IMR-90 (cell line): ENCODE results near the gene PDZD7. TPM values are rescaled to one million over a fixed set of nuclear protein-coding genes. Genes with fewer than 3 reads are reported as not detected.

ENCODE experiments used
- ATAC-seq: fragments of 200-7000 bp; cut with Tn5 transposase; 2 replicates; pipeline ENCODE4 v1.9.1; 2020; ENCODE audit warnings: low read depth, mild to moderate bottlenecking, moderate library complexity
- BruUV-seq: library from RNA; stranded (reverse); fragments of 400-500 nt; replicated peaks from 2 replicates; lab custom pipeline; 2021; lab: Mats Ljungman, UMichigan
- CTCF ChIA-PET: fragments of 300-600 bp; formaldehyde crosslinking; extraction: SDS; loops from one replicate; lab custom pipeline; 2021; ENCODE audit warnings: antibody characterized with exemption; lab: Yijun Ruan, JAX
- POLR2A ChIA-PET: fragments of 300-600 bp; sonication (Branson Sonifier 250); formaldehyde crosslinking; loops from one replicate; lab custom pipeline; 2022; ENCODE audit warnings: antibody characterized with exemption; ENCODE audit not compliant: unreplicated experiment; lab: Charles Lee
- DNase-seq: peaks from one replicate; pipeline ENCODE4 v3.0.0; 2013
- H2AFZ ChIP-seq: replicated peaks from 2 replicates; pipeline ENCODE3; 2013; ENCODE audit warnings: low read length, mild to moderate bottlenecking; ENCODE audit not compliant: poor library complexity
- H2AK5ac ChIP-seq: 2 replicates; pipeline ENCODE4 v1.6.1; 2013; ENCODE audit warnings: low read depth, low read length, inconsistent platforms
- H2AK9ac ChIP-seq: replicated peaks from 2 replicates; pipeline ENCODE3; 2013; ENCODE audit warnings: mild to moderate bottlenecking, low read depth, low read length, moderate library complexity; ENCODE audit not compliant: poor library complexity
- H2BK120ac ChIP-seq: 2 replicates; pipeline ENCODE4 v1.6.1; 2013; ENCODE audit warnings: low read depth, low read length, inconsistent platforms
- H2BK15ac ChIP-seq: 3 replicates; pipeline ENCODE4 v1.6.1; 2013; ENCODE audit warnings: low read depth, low read length, inconsistent platforms
- H2BK20ac ChIP-seq: 2 replicates; pipeline ENCODE4 v1.6.1; 2013; ENCODE audit warnings: low read depth, mild to moderate bottlenecking, inconsistent platforms, low read length, moderate library complexity
- H2BK5ac ChIP-seq: 2 replicates; pipeline ENCODE4 v1.6.1; 2013; ENCODE audit warnings: mild to moderate bottlenecking, low read depth, low read length, inconsistent platforms; ENCODE audit not compliant: poor library complexity, severe bottlenecking
- H3K14ac ChIP-seq: replicated peaks from 2 replicates; pipeline ENCODE4 v1.6.1; 2013; ENCODE audit warnings: low read depth, low read length, inconsistent platforms
- H3K18ac ChIP-seq: 2 replicates; pipeline ENCODE4 v1.6.1; 2013; ENCODE audit warnings: low read depth, low read length, control low read depth
- H3K23ac ChIP-seq: 2 replicates; pipeline ENCODE4 v1.6.1; 2013; ENCODE audit warnings: low read depth, low read length, inconsistent platforms
- H3K27ac ChIP-seq: 2 replicates; pipeline ENCODE4 v1.5.1; 2013; ENCODE audit warnings: mild to moderate bottlenecking, control low read depth, low read length; ENCODE audit not compliant: insufficient read depth
- H3K27me3 ChIP-seq: 2 replicates; pipeline ENCODE4 v1.6.1; 2013; ENCODE audit warnings: low read length; ENCODE audit not compliant: control insufficient read depth, insufficient read depth
- H3K36me3 ChIP-seq: 2 replicates; pipeline ENCODE4 v1.6.1; 2013; ENCODE audit warnings: low read length, mixed read lengths; ENCODE audit not compliant: control insufficient read depth, insufficient read depth
- H3K4ac ChIP-seq: 2 replicates; pipeline ENCODE4 v1.6.1; 2013; ENCODE audit warnings: low read depth, low read length, inconsistent platforms
- H3K4me1 ChIP-seq: 2 replicates; pipeline ENCODE4 v1.6.1; 2013; ENCODE audit warnings: low read length, mixed read lengths; ENCODE audit not compliant: control insufficient read depth, insufficient read depth
- H3K4me2 ChIP-seq: 2 replicates; pipeline ENCODE4 v1.6.1; 2013; ENCODE audit warnings: low read depth, mild to moderate bottlenecking, control low read depth, low read length, moderate library complexity
- H3K4me3 ChIP-seq: 2 replicates; pipeline ENCODE4 v1.5.1; 2013; ENCODE audit warnings: low read depth, mild to moderate bottlenecking, control low read depth, low read length, moderate library complexity; ENCODE audit not compliant: insufficient read depth
- H3K56ac ChIP-seq: 2 replicates; pipeline ENCODE4 v1.6.1; 2013; ENCODE audit warnings: low read length, inconsistent platforms; ENCODE audit not compliant: insufficient read depth; ENCODE audit errors: extremely low read depth
- H3K79me1 ChIP-seq, 2 experiments: 2 replicates each; pipeline ENCODE4 v1.6.1; 2013; ENCODE audit warnings: low read length in 2 of 2, inconsistent platforms in 1 of 2, low read depth in 1 of 2
- H3K9ac ChIP-seq: 2 replicates; pipeline ENCODE4 v1.6.1; 2013; ENCODE audit warnings: low read depth, low read length, control low read depth
- H3K9me1 ChIP-seq: 2 replicates; pipeline ENCODE4 v1.6.1; 2013; ENCODE audit warnings: low read length, inconsistent platforms; ENCODE audit not compliant: insufficient read depth
- H3K9me3 ChIP-seq: 2 replicates; pipeline ENCODE4 v1.6.1; 2013; ENCODE audit warnings: low read length; ENCODE audit not compliant: control insufficient read depth, insufficient read depth
- H4K20me1 ChIP-seq: 2 replicates; pipeline ENCODE4 v1.6.1; 2013; ENCODE audit warnings: low read length, inconsistent platforms; ENCODE audit not compliant: insufficient read depth
- H4K5ac ChIP-seq: 2 replicates; pipeline ENCODE4 v1.6.1; 2013; ENCODE audit warnings: mild to moderate bottlenecking, low read depth, low read length, control low read depth
- H4K8ac ChIP-seq, 2 experiments: 2 replicates each; pipeline ENCODE4 v1.6.1; 2013; ENCODE audit warnings: low read depth in 2 of 2, low read length in 2 of 2, control low read depth in 1 of 2, inconsistent platforms in 1 of 2
- H4K91ac ChIP-seq: 2 replicates; pipeline ENCODE4 v1.6.1; 2013; ENCODE audit warnings: low read depth, low read length, inconsistent platforms; ENCODE audit not compliant: insufficient read depth
- BHLHE40 ChIP-seq: fragments of 150-350 bp; IDR thresholded peaks from 2 replicates; pipeline ENCODE4 v1.6.1; 2016; ENCODE audit warnings: mild to moderate bottlenecking, low read depth, low read length
- CEBPB ChIP-seq: IDR thresholded peaks from 2 replicates; pipeline ENCODE4 v1.6.1; 2012; ENCODE audit warnings: low read depth, low read length, improper control_type of control experiment
- CHD1 ChIP-seq: IDR thresholded peaks from 2 replicates; pipeline ENCODE4 v1.6.1; 2012; ENCODE audit warnings: low read depth, low read length, improper control_type of control experiment
- CTCF ChIP-seq: conservative IDR thresholded peaks from 2 replicates; pipeline ENCODE4 v1.5.1; 2012; ENCODE audit warnings: mild to moderate bottlenecking, low read depth, low read length, improper control_type of control experiment
- FOS ChIP-seq: fragments of 150-350 bp; IDR thresholded peaks from 2 replicates; pipeline ENCODE4 v1.6.1; 2016; ENCODE audit warnings: low read depth, low read length
- MAFK ChIP-seq: IDR thresholded peaks from 2 replicates; pipeline ENCODE4 v1.6.1; 2012; ENCODE audit warnings: low read depth, low read length, improper control_type of control experiment
- MAZ ChIP-seq: IDR thresholded peaks from 2 replicates; pipeline ENCODE4 v1.6.1; 2012; ENCODE audit warnings: low read depth, mild to moderate bottlenecking, low read length, improper control_type of control experiment, moderate library complexity, borderline replicate concordance
- MXI1 ChIP-seq: IDR thresholded peaks from 2 replicates; pipeline ENCODE4 v1.6.1; 2012; ENCODE audit warnings: low read depth, mild to moderate bottlenecking, low read length, moderate library complexity, borderline replicate concordance
- NFE2L2 ChIP-seq: fragments of 150-350 bp; IDR thresholded peaks from 2 replicates; pipeline ENCODE4 v1.6.1; 2016; ENCODE audit warnings: low read depth, mild to moderate bottlenecking, low read length
- POLR2A ChIP-seq: IDR thresholded peaks from 2 replicates; pipeline ENCODE4 v1.6.1; 2012; ENCODE audit warnings: mild to moderate bottlenecking, low read depth, low read length
- RAD21 ChIP-seq: IDR thresholded peaks from 2 replicates; pipeline ENCODE4 v1.6.1; 2012; ENCODE audit warnings: low read length, improper control_type of control experiment
- RCOR1 ChIP-seq: IDR thresholded peaks from 2 replicates; pipeline ENCODE4 v1.6.1; 2012; ENCODE audit warnings: mild to moderate bottlenecking, low read length, improper control_type of control experiment; ENCODE audit not compliant: insufficient replicate concordance
- RFX5 ChIP-seq: IDR thresholded peaks from 2 replicates; pipeline ENCODE4 v1.8.0; 2012; ENCODE audit warnings: low read depth, mild to moderate bottlenecking, low read length, moderate library complexity
- SMC3 ChIP-seq: fragments of 150-350 bp; IDR thresholded peaks from 2 replicates; pipeline ENCODE4 v1.6.1; 2016; ENCODE audit warnings: low read depth, mild to moderate bottlenecking, antibody characterized with exemption, low read length, moderate library complexity
- USF2 ChIP-seq: fragments of 150-350 bp; IDR thresholded peaks from 2 replicates; pipeline ENCODE4 v1.6.1; 2017; ENCODE audit warnings: mild to moderate bottlenecking, antibody characterized with exemption, low read length, low read depth
- WGBS, 2 experiments: methylation state at CpG; one replicate each; pipeline versions ENCODE4 v1.1.5 to v1.1.7; 2013; ENCODE audit warnings: missing lambda C conversion rate in 2 of 2; ENCODE audit not compliant: insufficient read length in 1 of 2; ENCODE audit errors: extremely low coverage in 2 of 2; 5-methylcytosine and 5-hydroxymethylcytosine counted together
- dilution Hi-C: fragments of 300-500 bp; cut with HindIII; formaldehyde crosslinking; loops from one replicate; pipeline ENCODE4 v1.14.3; 2018; ENCODE audit warnings: low sequenced_read_pairs; ENCODE audit not compliant: unreplicated experiment
- in situ Hi-C: fragments of 300-500 bp; cut with MboI; formaldehyde crosslinking; loops from 3 replicates; pipeline ENCODE4 v1.14.3; 2019; ENCODE audit warnings: low sequenced_read_pairs, inconsistent platforms, mixed read lengths
- intact Hi-C: fragments of 100-400 bp; cut with micrococcal nuclease; formaldehyde crosslinking; loops from 2 replicates; pipeline ENCODE4 v1.10.0; 2022
- polyA plus RNA-seq, 3 experiments: library from polyadenylated mRNA; depleted of rRNA; stranded (reverse); fragments of >200 nt; gene quantifications; 2 replicates each; pipeline ENCODE4 v1.2.3, GENCODE V29; 2012; ENCODE audit warnings: low replicate concordance in 1 of 3
- total RNA-seq: library from RNA; depleted of rRNA; stranded (reverse); fragments of >200 nt; gene quantifications from 2 replicates; pipeline ENCODE4 v1.2.3, GENCODE V29; 2012
- TF ChIP-seq, protein P1 (sequence below): fragments of 150-350 bp; IDR thresholded peaks from 2 replicates; pipeline ENCODE4 v1.6.1; 2016; ENCODE audit warnings: low read depth, mild to moderate bottlenecking, low read length, moderate library complexity, borderline replicate concordance

The PDZD7 gene
- total and polyA plus RNA-seq, 2 of the 4 experiments (the other 2 are of a cell fraction) = 0.90 to 1.5 TPM

GRCh38 chr10:101055411-101055810, 24.5 kb upstream of the PDZD7 start:
- H3K9me1 ChIP-seq = no peaks in the 10 kb centered on the region
- no peaks in the 10 kb centered on the region for H3K27me3 ChIP-seq
- DNase-seq (no peak), ATAC-seq (no peak)
- no peak overlapping the region for H2AK5ac ChIP-seq
- no peak overlapping the region for H2BK15ac ChIP-seq
- H3K9ac ChIP-seq = no peak overlapping the region
- no peak overlapping the region for H2BK20ac ChIP-seq
- no peak overlapping the region for H2AFZ ChIP-seq
- H3K4me1 ChIP-seq = peaks cover 7% of the 10 kb centered on the region
- H3K36me3 ChIP-seq = no peaks in the 10 kb centered on the region
- no peak overlapping the region for H3K56ac ChIP-seq
- POLR2A ChIA-PET = no interaction called here
- H3K79me1 ChIP-seq = peaks cover 4 to 33% of the 10 kb centered on the region in 2 experiments
- no peak overlapping the region for H2BK5ac ChIP-seq
- H3K9me3 ChIP-seq = no peaks in the 10 kb centered on the region
- H3K14ac ChIP-seq = no peak overlapping the region
- H3K27ac ChIP-seq = no peak overlapping the region
- H4K91ac ChIP-seq = no peak overlapping the region
- H2BK120ac ChIP-seq = no peak overlapping the region
- no peak overlapping the region for H3K18ac ChIP-seq
- no peak overlapping the region for H3K4me2 ChIP-seq
- in situ Hi-C loops = no loop called here
- H3K4ac ChIP-seq = no peak overlapping the region
- CTCF ChIA-PET = interaction anchor here (1.4 kb wide), 1 partner anchor 87 kb away, joined by 5 read pairs; no protein-coding TSS in a partner anchor
- no CpG with 5 or more reads among the region's 4 CpGs for WGBS, 2 experiments
- no peak overlapping the region for H4K5ac ChIP-seq
- dilution Hi-C loops = no loop called here
- no peak overlapping the region for H3K23ac ChIP-seq
- BruUV-seq = no TSS peak
- no peak overlapping the region for H4K8ac ChIP-seq
- no peak overlapping the region for H3K4me3 ChIP-seq
- no peaks in the 10 kb centered on the region; the same call in none of the 2 replicates for H4K20me1 ChIP-seq
- no peak for TF ChIP-seq MAFK
- no peak for TF ChIP-seq FOS
- TF ChIP-seq SMC3 = no peak
- no peak for TF ChIP-seq RFX5
- TF ChIP-seq CEBPB = no peak
- TF ChIP-seq, protein P1, sequence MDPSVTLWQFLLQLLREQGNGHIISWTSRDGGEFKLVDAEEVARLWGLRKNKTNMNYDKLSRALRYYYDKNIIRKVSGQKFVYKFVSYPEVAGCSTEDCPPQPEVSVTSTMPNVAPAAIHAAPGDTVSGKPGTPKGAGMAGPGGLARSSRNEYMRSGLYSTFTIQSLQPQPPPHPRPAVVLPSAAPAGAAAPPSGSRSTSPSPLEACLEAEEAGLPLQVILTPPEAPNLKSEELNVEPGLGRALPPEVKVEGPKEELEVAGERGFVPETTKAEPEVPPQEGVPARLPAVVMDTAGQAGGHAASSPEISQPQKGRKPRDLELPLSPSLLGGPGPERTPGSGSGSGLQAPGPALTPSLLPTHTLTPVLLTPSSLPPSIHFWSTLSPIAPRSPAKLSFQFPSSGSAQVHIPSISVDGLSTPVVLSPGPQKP = no peak
- TF ChIP-seq MXI1 = no peak
- no peak for TF ChIP-seq NFE2L2
- TF ChIP-seq MAZ = no peak
- TF ChIP-seq CTCF = no peak
- TF ChIP-seq RCOR1 = no peak
- TF ChIP-seq USF2 = no peak
- no peak for TF ChIP-seq BHLHE40
- no peak for TF ChIP-seq RAD21
- no peak for TF ChIP-seq CHD1
- TF ChIP-seq POLR2A = no peak
- intact Hi-C loops = no loop called here
- no peak overlapping the region for H2AK9ac ChIP-seq
